ENCODE data around the gene RFT1.

DNA sequence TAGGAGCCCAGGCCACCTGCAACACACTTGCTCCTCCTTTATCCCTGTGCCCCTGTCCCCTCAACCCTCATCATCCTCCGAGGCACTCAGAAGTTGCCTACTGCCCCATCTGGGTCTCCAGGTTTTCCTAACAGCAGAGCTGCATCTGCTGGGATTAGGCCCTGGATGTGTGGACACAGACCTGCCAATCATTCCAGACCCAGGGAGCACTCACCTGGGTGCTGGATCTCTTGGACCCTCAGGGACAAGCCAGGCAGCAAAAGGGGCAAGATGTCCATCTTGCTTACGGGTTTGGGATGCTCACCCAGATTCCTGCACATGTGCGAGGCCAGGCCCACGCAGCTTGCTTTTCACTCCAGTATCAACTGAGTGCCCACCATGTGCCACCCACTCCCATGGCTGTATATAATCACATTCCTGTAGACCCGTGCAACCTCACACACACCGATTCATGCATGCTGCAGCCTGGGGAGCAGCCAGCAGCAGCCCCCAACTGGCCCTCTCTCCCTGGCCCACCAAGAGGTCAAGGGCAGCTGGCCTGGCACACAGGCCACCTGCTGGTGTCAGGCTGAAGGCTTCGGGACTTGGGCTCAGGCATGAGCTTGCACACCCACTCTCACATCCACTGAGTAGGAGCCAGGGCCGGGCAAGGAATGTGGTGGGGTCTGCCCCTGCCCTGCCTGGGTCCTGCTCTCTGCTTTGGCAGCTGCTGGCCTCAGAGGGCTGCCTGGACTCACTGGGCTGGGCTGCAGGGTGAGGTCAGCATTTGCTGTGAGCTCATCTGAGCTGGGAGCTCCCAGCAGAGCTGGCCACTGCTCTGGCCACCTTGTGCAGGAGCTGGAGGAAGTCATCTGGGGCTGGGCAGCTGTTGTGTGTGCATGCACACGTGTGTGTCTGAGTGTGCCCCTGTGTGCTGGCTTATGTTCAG, 45.6 kb upstream of the RFT1 start:
- no peak for TF ChIP-seq POLR2A (IDR thresholded peaks at IDR 0.05; ENCODE audit: low read length)
- no peak for TF ChIP-seq GATA1 (IDR thresholded peaks at IDR 0.05; ENCODE audit: low read depth, low read length)

Data from erythroblast (primary cell).